Measurements from ENCODE around the gene CAMK1. TPM values are rescaled to one million over a fixed set of nuclear protein-coding genes. Genes with fewer than 3 reads are reported as not detected.

CAMK1 gene
- total RNA-seq, 1 experiment from 2014 or later, result 19.7 TPM

- peaks cover 2 to 4% of the 10 kb centered on the region in 2 experiments for H3K4me1 ChIP-seq (ENCODE audit: control insufficient read depth in 1 of 2, insufficient read depth in 2 of 2, low read length in 2 of 2)
- peaks cover 3% of the 10 kb centered on the region; the same call in 1 of the 2 replicates for H3K27me3 ChIP-seq (ENCODE audit: insufficient read depth, low read length)
- no peak overlapping the region for H3K4me2 ChIP-seq (ENCODE audit: low read length)
- H4K20me1 ChIP-seq (ENCODE audit: insufficient read depth), result no peaks in the 10 kb centered on the region
- DNase-seq (ENCODE audit: low read depth, low spot score) (no peak), ATAC-seq (no peak)
- no peak overlapping the region for H2AFZ ChIP-seq (ENCODE audit: low read depth, low read length, poor library complexity, severe bottlenecking)
- intact Hi-C loops (cut with micrococcal nuclease), result no loop called here
- ChIA-PET POLR2A (no interaction called here), CTCF (no interaction called here), RAD21 (ENCODE audit: low non-redundant PET in 1 of 2, low total read pairs in 2 of 2, uncharacterized antibody in 2 of 2, unreplicated experiment in 2 of 2) (no interaction called here)
- H3K36me3 ChIP-seq (ENCODE audit: control insufficient read depth in 1 of 2, insufficient read depth in 2 of 2, low read length in 2 of 2), result no peaks in the 10 kb centered on the region
- H3K9me2 ChIP-seq (ENCODE audit: insufficient read depth), result no peaks in the 10 kb centered on the region
- H3K9me3 ChIP-seq (ENCODE audit: control insufficient read depth in 1 of 2, insufficient read depth in 1 of 2, low read depth in 1 of 2, low read length in 2 of 2), result no peaks in the 10 kb centered on the region
- no peak overlapping the region for H3K4me3 ChIP-seq (replicated peaks in 1 of 2; ENCODE audit: low read depth in 1 of 2, low read length in 2 of 2)
- H3K9ac ChIP-seq (ENCODE audit: low read length), result no peak overlapping the region
- TF ChIP-seq CTCF (IDR thresholded peaks at IDR 0.05 in 2 of 3, conservative IDR thresholded peaks at IDR 0.05 in 1 of 3; ENCODE audit: borderline replicate concordance in 1 of 3, insufficient read depth in 1 of 3, low read depth in 2 of 3, low read length in 2 of 3) (no peak), POLR2AphosphoS5 (IDR thresholded peaks at IDR 0.05; ENCODE audit: low read depth, low read length) (no peak), FOSL1 (IDR thresholded peaks at IDR 0.05; ENCODE audit: low read depth) (no peak), CEBPB (IDR thresholded peaks at IDR 0.05; ENCODE audit: low read depth) (no peak), CBX3 (IDR thresholded peaks at IDR 0.05; ENCODE audit: low read depth) (no peak), REST (IDR thresholded peaks at IDR 0.05; ENCODE audit: low read depth) (no peak), JUND (IDR thresholded peaks at IDR 0.05) (no peak), ZFX (IDR thresholded peaks at IDR 0.05) (no peak), SRF (IDR thresholded peaks at IDR 0.05; ENCODE audit: low read depth) (no peak), YY1 (IDR thresholded peaks at IDR 0.05; ENCODE audit: extremely low read depth, insufficient replicate concordance, low read depth, low read length) (no peak), EZH2phosphoT487 (IDR thresholded peaks at IDR 0.05; ENCODE audit: borderline replicate concordance) (no peak), POLR2A (IDR thresholded peaks at IDR 0.05; ENCODE audit: borderline replicate concordance, extremely low read depth, insufficient read depth, insufficient read length) (no peak), SP1 (IDR thresholded peaks at IDR 0.05; ENCODE audit: low read depth) (no peak), SIN3A (IDR thresholded peaks at IDR 0.05; ENCODE audit: low read depth) (no peak), ATF3 (IDR thresholded peaks at IDR 0.05) (no peak)
- no peaks in the 10 kb centered on the region for H3K79me2 ChIP-seq (ENCODE audit: insufficient read depth, low read length)
- H3K27ac ChIP-seq (ENCODE audit: low read depth, low read length), result no peak overlapping the region
- BruUV-seq (replicated peaks), result no TSS peak
Observed at GRCh38 chr3:9710174-9710739, 59.5 kb downstream of the CAMK1 start.
